ENCODE data around the gene SCCPDH.
"Not testable (repeated sequence)": the region's sequence is repeated elsewhere in the genome, so short reads cannot be mapped to it uniquely, and the experiment has no call there.

SCCPDH gene, protein sequence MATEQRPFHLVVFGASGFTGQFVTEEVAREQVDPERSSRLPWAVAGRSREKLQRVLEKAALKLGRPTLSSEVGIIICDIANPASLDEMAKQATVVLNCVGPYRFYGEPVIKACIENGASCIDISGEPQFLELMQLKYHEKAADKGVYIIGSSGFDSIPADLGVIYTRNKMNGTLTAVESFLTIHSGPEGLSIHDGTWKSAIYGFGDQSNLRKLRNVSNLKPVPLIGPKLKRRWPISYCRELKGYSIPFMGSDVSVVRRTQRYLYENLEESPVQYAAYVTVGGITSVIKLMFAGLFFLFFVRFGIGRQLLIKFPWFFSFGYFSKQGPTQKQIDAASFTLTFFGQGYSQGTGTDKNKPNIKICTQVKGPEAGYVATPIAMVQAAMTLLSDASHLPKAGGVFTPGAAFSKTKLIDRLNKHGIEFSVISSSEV

DNA sequence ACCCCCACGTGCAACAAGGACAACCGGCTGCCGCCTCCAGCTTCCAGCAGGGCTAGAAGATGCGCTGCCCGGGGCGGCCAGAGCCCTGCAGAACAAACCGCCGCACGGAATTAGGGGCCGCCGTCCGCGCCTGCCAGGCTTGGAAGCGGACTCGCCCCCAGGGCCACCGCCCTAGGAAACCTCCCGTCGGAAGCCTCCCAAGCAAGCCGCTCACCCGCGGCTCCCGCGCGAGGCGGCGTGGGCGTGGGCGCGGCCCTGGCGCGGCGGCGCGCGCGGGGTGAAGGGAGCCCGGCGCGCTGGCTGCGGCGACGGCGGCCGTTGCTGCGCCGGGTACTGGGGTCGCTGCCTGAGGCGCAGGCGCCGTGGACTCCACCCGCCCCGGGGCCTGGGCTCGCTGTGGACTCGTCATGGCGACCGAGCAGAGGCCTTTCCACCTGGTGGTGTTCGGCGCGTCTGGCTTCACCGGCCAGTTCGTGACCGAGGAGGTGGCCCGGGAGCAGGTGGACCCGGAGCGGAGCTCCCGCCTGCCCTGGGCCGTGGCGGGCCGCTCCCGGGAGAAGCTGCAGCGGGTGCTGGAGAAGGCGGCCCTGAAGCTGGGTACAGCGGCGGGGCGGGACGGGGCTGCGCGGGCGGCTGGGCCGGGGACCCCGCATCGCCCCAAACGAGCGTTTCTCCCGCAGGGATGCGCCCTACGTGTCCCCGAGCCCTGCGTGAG, at the start of gene SCCPDH:
Gene SCCPDH (plus strand): TSS at position 394 of the 715 bp plus-strand sequence. CDS start 14 bp downstream, at position 408.
- peak; percentile 75 for DNase-seq (ENCODE audit: low read depth)

DNA sequence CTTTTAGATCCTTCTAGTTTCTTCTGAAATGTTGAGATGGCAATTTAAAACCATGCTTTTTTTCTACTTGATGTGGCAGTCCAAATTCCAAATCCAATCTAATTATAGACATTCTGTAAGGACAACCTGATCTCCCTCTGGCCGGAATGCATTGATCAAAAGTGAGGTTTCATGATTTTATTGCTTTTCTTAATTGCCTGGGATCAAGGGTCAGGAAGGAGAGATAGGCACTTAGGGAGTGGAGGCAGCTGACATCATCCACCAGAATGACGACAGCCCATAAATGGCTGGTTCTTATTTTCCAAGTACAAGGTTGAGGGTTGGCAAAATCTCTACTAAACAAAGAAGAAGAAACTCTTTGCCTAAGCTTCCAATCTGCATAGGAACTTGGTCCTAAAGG, 46.4 kb upstream of the SCCPDH start:
- no peak for DNase-seq (ENCODE audit: low read depth)

DNA sequence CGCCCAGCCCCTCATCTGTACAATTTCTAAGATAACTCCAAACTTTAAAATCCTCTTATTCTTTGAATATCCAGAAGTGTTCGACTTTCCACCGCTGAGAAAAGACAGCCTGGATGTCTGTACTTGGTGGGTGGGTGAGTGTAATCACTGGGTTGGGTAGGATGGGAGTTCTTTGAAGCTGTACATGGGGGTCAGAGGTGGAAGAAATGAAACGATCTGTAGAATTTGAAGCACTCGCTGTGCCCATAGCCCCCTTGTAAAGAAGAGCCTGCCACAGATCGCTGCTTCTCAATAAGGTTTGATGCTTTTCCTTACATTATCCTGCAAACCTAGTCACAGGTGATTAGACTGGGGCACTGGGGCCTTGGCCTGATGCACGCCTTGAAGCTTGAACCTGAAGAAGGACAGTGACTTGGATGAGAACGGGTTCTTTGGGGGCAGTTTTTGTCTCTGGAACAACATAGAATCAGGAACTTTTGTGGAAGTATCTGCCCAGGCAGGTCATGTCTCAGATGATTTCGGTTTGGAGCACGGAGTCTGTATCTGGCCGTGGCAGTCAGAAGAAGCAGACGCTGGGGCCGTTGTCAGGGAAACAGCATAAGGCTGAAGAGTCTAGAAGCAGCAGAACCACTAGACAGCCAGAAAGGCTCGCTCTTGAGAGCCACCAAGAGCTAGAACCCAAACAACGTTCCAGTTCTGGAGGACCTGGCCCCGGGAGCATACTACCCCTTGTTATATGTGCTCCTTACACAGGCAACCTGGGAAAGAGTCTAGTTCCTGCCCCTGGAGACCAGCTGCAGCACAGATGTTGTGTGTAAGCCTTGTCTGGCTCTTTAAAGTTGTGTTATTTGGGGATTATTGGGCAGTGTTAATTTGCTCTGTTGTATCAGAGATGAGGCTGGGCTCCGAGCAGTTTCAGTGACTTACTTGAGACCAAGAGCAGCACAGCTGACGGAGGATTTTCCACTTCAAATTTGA, 45.1 kb upstream of the SCCPDH start:
- no peak for DNase-seq (ENCODE audit: low read depth)

DNA sequence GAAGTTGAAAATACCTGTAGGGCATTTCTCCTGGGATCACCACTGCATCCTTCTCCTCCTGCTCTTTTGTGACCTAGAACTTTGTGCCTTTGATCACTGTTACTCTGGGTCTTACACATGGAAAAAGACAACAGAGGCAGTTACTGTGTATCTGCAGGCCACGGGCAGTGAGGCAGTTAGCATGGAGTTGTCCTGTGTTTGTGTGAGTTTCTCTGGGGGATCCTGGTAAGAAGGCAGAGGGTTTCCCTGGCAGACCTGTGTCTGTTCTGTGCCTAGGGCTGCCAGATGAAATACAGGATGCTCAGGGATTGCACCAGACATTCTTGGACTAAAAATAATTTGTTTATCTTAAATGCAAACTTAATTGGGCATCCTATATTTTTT, 44.4 kb upstream of the SCCPDH start:
- no peak for DNase-seq (ENCODE audit: low read depth)

DNA sequence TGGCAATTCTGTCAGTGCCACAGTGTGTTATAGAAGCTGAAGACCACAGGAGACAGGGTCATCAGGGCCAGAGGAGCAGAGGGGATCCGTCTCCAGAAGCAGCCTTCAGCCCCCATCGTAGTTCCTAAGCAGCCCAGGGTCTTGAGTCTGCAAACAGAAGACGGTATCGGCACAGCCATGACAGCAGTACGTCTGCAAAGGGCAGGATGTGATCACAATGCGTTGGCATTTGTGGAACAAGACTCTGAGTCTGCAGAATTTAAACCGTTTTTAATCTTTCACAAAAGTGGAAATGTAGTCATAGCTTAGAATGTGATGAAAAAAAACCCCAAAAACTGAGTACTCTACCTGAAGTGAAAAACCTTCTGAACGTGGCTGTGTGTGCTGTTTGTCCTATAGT, 44.0 kb upstream of the SCCPDH start:
- DNase-seq (ENCODE audit: low read depth) = no peak

DNA sequence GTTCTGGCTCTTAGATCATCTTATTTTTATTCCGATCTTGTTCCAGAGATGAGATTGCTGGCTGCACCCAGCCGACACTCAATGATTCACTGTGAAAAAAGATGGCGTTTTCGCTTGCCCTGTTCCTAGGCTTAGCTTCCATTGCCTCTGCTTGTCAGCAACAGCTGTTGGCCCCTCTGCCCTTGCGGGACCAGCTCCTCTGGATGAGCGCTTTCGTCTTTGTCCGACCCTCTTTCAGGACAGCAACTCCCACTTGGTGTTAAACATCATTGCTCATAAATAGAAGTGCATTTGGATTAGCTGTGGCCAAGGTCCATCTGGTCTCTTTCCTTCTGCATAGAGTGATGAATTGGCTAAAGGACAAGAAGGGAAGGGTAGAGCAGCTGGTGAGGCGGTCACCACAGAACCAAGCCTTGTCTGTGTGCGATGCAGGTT, 43.5 kb upstream of the SCCPDH start:
- DNase-seq (ENCODE audit: low read depth) = no peak

DNA sequence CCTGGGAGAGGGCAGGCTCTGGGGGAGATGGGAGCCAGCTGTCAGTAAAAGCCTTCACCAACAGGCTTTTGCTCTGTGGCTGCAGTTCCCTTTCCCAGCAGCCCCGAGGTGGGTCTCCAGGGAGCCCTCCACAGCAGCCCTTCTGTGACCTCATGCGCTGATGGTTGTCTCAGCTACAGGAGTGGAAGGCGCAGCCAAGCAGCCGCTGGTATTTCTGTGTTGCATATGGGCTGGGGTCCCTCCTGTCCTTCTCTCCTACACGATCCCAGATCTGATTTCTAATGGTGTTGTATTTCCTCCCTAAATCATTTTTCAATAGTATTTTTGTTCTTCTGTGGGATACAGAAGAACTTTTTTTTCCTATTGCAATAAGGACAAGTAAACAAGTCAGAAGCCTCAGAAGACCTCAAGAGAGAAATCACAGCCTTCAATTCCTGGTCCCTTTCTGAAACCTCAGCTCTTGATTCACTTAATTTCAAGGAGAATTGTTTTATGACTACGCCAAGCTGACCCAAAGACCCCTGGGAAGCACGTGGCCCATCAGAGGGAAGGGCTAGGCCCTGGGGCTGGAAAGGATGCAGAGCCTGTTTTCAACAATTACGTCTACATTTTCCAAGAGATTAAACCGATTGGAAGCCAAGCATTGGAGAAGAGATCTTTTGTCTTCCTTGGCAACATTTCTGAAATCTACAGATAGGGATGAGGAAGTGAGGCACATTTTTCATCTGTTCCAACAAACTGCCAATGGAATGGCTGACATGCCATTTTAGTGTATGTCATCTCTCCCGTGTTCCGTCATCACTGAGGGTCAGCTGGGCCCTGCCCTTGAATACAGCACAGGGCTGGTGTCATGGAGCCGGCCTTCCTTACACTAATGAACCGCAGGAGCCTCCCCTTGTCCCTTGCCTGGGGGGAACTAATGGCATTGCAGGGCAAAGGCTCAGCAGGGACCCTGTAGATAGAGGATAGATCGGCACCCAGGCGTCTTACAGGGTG, 42.0 kb upstream of the SCCPDH start:
- DNase-seq (ENCODE audit: low read depth) = no peak

DNA sequence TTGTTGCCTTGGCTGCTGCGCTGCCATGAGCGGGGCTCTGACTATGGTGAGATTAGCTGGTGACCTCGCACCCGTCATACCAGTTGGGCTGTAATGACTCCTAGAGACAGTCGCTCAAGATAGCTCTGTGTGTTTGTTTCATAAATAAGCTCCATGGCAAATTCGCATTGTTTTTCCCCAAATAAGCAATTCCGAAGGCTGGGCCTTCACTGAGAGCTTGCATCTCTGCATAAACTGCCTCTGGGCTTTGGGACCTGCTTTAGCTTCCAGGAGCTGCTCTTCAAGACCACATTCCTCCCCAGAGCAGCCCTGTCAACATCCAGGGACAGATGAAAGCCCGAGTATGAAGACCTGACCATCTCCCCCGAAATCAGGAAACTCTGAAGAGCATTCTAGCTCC, 40.7 kb upstream of the SCCPDH start:
- no peak for DNase-seq (ENCODE audit: low read depth)

DNA sequence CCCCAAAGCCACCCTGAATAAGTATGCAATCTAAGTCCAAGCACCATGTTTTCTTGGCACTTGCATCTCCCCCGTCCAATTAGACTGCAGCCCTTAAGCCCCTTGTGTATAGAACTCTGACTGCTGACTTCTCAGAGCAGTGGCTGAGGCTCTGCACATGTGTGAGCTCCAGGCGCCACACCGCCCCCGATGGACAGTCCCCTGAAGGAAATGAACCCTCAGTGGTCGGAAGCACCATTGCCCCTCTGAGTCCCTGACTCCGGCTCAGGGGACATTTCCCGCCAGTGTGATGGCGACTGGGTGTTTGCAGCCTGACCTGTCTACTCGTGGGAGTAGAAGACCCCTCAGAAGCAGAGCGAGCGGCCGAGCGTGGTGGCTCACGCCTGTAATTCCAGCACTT, 37.2 kb upstream of the SCCPDH start:
- no peak for DNase-seq (ENCODE audit: low read depth)

DNA sequence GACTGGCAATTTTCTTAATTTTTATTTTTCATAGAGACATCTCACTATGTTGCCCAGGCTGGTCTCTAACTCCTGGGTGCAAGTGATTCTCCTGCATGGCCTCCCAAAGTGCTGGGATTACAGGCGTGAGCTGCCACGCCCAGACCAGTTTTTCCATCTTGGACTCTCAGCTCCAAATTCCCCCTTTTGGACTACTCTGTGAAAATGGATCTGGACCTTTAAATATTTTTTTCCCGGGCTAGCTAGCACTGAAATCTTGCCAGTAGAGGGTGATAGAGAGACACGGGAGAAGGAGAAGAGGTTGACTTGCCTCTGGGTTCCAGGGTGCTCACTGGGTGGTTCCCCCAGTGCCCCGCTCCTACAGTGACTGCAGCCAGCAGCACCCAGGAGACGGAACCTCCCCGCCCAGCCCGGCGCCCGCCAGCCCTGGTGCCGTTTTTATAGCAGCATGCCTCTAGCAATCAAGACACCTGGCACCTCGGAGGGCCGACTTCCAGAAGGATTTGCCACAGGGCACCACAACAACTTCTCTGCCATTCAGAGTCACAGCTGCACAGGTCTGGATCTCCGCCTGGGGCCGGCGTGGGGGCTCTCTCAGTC, 34.7 kb upstream of the SCCPDH start:
- DNase-seq (ENCODE audit: low read depth) = no peak

DNA sequence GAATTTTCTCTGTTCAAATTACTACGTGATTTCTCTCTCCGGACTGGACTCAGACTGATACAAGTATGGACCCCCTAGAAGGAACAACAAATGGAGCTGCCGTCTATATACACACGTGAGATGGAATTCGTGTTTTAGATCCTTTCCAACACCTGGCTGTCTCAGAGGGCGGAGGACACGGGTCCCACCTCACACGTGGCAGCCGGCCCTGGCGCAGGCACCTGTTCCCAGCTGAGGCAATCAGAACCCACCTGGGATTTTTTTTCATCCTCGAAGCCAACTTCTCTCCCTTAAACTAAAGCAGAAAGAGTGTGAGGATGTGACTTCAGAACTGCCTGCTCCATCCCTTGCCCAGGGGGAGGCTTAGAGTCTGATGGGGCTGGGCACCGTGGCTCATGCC, 34.1 kb upstream of the SCCPDH start:
- DNase-seq (ENCODE audit: low read depth) = no peak

DNA sequence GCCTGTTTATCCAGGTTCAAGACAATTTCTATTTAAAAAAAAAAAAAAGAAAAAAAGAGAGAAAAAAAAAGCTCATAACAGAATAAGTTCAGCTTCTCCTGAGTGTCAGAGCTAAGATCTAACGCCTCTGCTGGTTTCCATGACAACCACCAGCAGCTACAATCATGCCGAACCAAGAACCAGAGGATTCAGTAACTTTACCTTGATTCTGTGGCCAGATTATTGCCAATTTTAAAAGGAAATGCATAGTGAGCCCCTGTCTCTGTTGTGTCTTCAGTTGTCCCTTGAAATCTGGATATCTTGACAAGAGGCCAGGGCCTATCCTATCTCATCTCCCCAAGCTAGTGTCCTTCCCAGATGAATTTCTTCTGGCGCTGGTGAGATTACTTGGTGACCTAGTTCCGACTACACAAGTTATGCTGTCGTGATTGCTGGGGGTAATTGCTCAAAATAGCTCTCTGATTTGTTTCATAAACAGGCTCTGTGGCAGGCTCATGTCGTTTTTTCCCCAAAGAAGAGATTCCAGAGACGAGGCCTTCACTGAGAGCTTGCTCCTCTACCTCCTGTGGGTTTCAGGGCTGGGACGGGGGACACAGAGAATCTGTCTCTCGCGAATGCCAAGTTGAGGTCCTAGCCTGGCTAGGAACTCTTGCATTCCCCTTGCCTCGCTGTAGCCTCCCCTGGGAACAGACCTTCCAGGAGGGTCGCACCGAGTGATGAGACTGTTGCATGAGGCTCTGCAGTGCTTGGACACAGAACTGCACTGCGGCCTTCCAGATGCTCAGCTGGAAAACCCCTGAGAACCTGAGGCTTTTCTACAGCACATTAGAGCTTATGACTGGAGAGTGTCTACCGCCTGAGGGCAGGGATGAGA, 32.4 kb upstream of the SCCPDH start:
- DNase-seq (ENCODE audit: low read depth) = no peak

DNA sequence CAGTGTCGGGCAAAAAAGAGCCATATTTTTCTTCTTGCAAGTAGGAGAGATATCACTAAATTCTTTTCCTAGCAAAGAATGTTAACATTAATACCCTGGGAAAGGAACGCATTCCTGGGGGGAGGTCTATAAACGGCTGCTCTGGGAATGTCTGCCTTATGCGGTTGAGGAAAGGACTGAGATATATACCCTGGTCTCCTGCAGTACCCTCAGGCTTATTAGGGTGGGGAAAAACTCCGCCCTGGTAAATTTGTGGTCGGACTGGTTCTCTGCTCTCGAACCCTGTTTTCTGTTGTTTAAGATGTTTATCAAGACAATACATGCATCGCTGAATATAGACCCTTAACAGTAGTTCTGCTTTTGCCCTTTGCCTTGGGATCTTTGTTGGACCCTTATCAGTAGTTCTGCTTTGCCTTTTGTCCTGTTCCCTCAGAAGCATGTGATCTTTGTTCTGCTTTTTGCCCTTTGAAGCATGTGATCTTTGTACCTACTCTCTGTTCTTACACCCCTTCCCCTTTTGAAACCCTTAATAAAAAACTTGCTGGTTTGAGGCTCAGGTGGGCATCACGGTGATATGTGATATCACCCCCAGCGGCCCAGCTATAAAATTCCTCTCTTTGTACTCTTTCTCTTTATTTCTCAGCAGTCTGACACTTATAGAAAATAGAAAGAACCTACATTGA, 29.9 kb upstream of the SCCPDH start:
- not testable (repeated sequence) for DNase-seq (ENCODE audit: low read depth)

DNA sequence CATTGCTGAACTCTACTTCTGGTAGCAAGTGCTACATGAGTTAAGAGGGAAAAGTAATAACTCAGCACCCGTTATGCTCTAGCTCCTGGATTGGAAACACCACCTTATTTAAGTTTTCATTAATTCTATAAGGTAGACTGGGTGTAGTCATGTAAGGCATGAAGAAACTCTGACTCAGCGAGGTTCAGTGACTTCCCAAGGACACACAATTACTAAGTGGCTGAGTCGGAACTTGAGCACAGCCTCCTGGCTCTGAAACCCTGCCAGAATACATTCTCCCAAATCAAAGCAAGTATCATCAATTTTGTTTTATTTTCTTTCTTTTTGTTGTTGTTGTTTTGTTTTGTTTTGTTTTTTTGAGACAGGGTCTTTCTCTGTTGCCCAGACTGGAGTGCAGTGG, 29.1 kb upstream of the SCCPDH start:
- DNase-seq (ENCODE audit: low read depth) = no peak

DNA sequence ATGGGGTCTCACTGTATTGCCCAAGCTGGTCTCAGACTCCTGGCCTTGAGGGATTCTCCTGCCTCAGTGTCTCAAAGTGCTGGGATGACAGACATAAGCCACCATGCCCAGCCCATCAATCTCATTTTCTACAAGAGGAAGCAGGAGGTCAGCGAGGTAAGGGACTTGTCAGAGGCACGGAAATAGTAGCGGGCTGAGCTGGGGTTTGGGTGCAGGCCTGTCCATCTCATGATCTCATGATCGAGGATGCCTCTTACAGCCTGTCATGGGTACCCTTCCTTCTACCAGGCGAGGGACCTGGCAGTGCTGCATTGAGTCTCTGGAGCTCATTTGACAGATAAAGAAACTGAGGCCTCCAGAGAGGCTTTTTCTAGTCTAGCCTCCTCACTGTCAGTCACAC, 28.5 kb upstream of the SCCPDH start:
- DNase-seq (ENCODE audit: low read depth) = no peak

DNA sequence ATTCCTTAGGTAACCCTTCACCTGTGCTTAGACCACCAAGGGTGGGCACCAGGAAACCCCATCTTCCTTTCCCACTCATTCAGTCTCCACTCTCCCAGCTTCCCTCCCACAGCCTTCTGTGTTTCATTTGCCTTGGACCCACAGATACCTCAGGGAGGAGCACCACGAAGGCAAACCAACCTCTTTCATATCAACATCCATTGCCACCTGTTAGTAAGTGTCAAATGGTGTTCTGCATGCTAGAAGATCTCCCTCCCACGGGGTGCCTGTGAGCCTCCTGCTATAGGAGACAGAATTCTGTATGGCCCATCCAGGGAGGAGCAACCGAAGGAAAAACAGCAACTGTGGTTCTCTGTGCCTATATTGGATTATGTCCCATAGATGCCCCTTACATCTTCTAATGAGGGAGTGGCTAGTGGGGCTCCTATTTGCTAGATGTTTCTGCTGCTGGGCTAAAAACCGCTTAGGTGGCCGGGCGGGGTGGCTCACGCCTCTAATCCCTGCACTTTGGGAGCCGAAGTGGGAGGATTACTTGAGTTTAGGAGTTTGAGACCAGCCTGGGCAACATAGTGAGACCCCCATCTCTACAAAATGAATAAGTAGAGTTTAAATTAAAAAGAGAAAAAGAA, 25.6 kb upstream of the SCCPDH start:
- DNase-seq (ENCODE audit: low read depth) = no peak

DNA sequence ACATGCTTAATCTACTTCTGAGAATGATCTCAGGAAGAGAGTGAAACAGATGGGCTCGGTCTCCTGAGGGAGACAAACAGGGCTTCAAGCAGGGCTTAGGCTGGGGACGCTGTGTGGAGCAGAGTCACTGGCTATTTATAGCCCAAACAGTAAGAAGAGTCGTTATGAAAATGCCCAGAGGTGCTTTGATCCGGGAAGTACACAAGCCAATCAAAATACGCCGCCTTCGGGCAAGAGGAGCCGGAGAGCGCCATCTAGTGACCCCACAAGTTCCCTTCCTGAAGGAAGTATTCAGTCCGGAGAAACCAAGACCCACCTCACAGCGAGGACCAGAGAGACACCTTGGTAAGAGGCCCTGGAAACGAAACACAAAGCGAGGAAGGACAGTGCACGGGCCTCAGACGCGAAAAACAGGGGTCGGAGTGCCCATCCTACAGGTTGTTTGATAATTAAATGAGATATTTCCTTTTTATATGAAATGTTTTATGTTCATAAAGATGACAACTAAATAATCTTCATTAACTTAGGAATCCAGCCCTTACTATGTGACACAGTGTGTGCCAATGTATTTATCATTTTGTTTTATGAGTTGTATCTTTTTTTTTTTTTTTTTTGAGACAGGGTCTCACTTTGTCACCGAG, 25.0 kb upstream of the SCCPDH start:
- DNase-seq (ENCODE audit: low read depth) = peak; percentile 57

DNA sequence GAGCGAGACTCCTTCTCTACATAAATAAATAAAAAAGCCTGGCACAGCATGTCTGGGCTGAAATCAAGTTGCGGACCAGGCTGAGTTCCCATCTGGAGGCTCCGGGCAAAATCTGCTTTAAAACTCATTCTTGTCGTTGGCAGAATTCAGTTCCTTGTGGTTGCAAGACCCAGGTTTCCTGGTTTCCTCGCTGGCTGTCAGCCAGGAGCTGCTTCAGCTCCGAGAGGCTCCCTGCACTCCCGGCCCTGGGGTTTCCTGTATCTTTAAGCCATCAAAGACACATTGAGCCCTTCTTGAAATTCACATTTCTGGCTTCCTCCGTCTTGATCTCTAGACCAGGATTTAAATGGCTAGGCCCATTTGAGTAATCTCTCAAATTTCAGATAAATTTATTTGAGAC, 20.6 kb upstream of the SCCPDH start:
- no peak for DNase-seq (ENCODE audit: low read depth)
